Measurements from ENCODE around the gene PALMD. TPM values are rescaled to one million over a fixed set of nuclear protein-coding genes. Genes with fewer than 3 reads are reported as not detected.

PALMD gene
- total RNA-seq, 1 experiment from 2014 or later: not detected

DNA sequence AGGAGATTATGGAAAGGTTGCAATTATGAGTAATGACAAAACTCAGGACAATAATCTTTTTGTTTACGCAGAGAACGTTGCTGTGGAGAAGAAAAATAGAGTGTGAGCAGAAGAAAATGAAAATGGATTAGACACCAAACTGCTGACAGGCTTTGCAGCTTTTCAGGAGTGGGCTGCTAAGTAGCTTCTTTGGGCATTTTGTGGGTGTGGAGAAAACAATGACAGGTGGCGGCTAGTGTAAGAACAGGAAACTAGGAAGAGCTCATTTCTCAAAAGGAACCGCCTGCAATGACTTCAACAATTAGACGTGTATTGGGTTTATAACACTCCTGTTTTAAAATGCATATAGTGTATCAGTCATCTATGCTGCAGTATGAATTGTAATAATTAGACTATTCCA is 18.3 kb upstream of the PALMD start:
- H4K91ac ChIP-seq (ENCODE audit: insufficient read length, low read depth, low read length): no peak overlapping the region
- no peaks in the 10 kb centered on the region for H3K79me2 ChIP-seq (ENCODE audit: insufficient read depth, low read length)
- H4K5ac ChIP-seq (ENCODE audit: insufficient read length, low read depth, low read length): no peak overlapping the region
- TF ChIP-seq, protein P1, sequence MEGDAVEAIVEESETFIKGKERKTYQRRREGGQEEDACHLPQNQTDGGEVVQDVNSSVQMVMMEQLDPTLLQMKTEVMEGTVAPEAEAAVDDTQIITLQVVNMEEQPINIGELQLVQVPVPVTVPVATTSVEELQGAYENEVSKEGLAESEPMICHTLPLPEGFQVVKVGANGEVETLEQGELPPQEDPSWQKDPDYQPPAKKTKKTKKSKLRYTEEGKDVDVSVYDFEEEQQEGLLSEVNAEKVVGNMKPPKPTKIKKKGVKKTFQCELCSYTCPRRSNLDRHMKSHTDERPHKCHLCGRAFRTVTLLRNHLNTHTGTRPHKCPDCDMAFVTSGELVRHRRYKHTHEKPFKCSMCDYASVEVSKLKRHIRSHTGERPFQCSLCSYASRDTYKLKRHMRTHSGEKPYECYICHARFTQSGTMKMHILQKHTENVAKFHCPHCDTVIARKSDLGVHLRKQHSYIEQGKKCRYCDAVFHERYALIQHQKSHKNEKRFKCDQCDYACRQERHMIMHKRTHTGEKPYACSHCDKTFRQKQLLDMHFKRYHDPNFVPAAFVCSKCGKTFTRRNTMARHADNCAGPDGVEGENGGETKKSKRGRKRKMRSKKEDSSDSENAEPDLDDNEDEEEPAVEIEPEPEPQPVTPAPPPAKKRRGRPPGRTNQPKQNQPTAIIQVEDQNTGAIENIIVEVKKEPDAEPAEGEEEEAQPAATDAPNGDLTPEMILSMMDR (conservative IDR thresholded peaks at IDR 0.05): no peak
- H3K27ac Mint-ChIP-seq: no peak overlapping the region
- H3K56ac ChIP-seq (ENCODE audit: insufficient read length, low read depth, low read length): no peak overlapping the region
- no peak overlapping the region for H2AFZ ChIP-seq (ENCODE audit: low read length)
- H4K8ac ChIP-seq (replicated peaks; ENCODE audit: insufficient read length, low read depth, low read length): no peak overlapping the region
- no peak overlapping the region for H2BK15ac ChIP-seq (ENCODE audit: low read depth, low read length)
- no peak overlapping the region for H3K18ac ChIP-seq (ENCODE audit: insufficient read length, low read depth, low read length)
- peaks cover 2% of the 10 kb centered on the region; the same call in 1 of the 2 replicates for H3K4me1 ChIP-seq (ENCODE audit: insufficient read depth, low read length)
- H2BK20ac ChIP-seq (ENCODE audit: low read depth, low read length, poor library complexity, severe bottlenecking): no peak overlapping the region
- H3K9ac ChIP-seq (ENCODE audit: extremely low read depth, insufficient read length, low read length): no peak overlapping the region
- H3K9me3 ChIP-seq (ENCODE audit: control insufficient read depth, low read depth, low read length): no peaks in the 10 kb centered on the region
- no peaks in the 10 kb centered on the region for H3K79me1 ChIP-seq (ENCODE audit: insufficient read depth, low read depth, low read length, poor library complexity, severe bottlenecking)
- no peak overlapping the region for H3K23ac ChIP-seq (ENCODE audit: insufficient read length, low read depth, low read length)
- no peak for DNase-seq
- no peak overlapping the region for H3K14ac ChIP-seq (ENCODE audit: insufficient read depth, low read length)
- no peak overlapping the region for H3K4me3 Mint-ChIP-seq
- H3K9me3 Mint-ChIP-seq: no peaks in the 10 kb centered on the region
- H2BK120ac ChIP-seq (ENCODE audit: low read depth, low read length, poor library complexity, severe bottlenecking): no peak overlapping the region
- H3K27me3 ChIP-seq (ENCODE audit: insufficient read depth, low read length): no peaks in the 10 kb centered on the region
- H4K20me1 ChIP-seq (ENCODE audit: control insufficient read depth, insufficient read depth, insufficient read length): no peaks in the 10 kb centered on the region
- H3K27me3 Mint-ChIP-seq (ENCODE audit: low read depth): no peaks in the 10 kb centered on the region
- H3K27ac ChIP-seq (ENCODE audit: insufficient read length, low read depth, low read length): no peak overlapping the region
- no peak overlapping the region for H2AK5ac ChIP-seq (ENCODE audit: insufficient read length, low read length)
- no peak overlapping the region for H3K4ac ChIP-seq (ENCODE audit: low read depth, low read length)
- no peaks in the 10 kb centered on the region for H3K36me3 Mint-ChIP-seq (ENCODE audit: insufficient read depth in 1 of 3, low read depth in 3 of 3)
- WGBS (ENCODE audit: extremely low coverage, insufficient read length, low lambda C conversion rate): no CpG with 5 or more reads among the region's 5 CpGs
- H3T11ph ChIP-seq (ENCODE audit: low read length): no peak overlapping the region
- H3K4me2 ChIP-seq (ENCODE audit: insufficient read depth, insufficient read length, low read length): no peak overlapping the region
- H2BK5ac ChIP-seq (ENCODE audit: insufficient read length, low read length): no peak overlapping the region
- peaks cover 3 to 6% of the 10 kb centered on the region in 2 experiments; a peak in 3 of 4 replicates for H3K4me1 Mint-ChIP-seq
- H3K23me2 ChIP-seq (ENCODE audit: insufficient read length, low read depth, low read length, poor library complexity, severe bottlenecking): no peaks in the 10 kb centered on the region
- no peak overlapping the region for H2BK12ac ChIP-seq (ENCODE audit: insufficient read length, low read depth, low read length)

Data from H9 (cell line).